K562 (cell line): ENCODE data around the gene ROR2. TPM values are rescaled to one million over a fixed set of nuclear protein-coding genes. Genes with fewer than 3 reads are reported as not detected.

Experiments
- BCLAF1 ChIP-seq, 2 experiments: fragments of 450-650 bp in 1 of 2; IDR thresholded peaks; 2 replicates each; pipeline ENCODE4 v1.6.1; 2011 to 2017; ENCODE audit warnings: low read depth in 2 of 2, antibody characterized with exemption in 1 of 2, borderline replicate concordance in 1 of 2, low read length in 1 of 2, mild to moderate bottlenecking in 1 of 2, mixed read lengths in 1 of 2; ENCODE audit not compliant: control insufficient read depth in 1 of 2
- CC2D1A ChIP-seq: fragments of 450-650 bp; IDR thresholded peaks from 2 replicates; pipeline ENCODE4 v1.6.1; 2017; ENCODE audit warnings: mild to moderate bottlenecking
- FUS ChIP-seq: fragments of 200-400 bp; formaldehyde crosslinking; optimal IDR thresholded peaks from 2 replicates; pipeline ENCODE3; 2017; ENCODE audit warnings: low read depth, low read length
- ID3 ChIP-seq, 2 experiments: fragments of 250-450 bp in 1 of 2; fragments of 450-650 bp in 1 of 2; sonication (Bioruptor Pico) in 1 of 2; IDR thresholded peaks; 2 replicates each; pipeline versions ENCODE4 v1.6.1 to v1.8.0; 2016 to 2021; ENCODE audit warnings: mild to moderate bottlenecking in 2 of 2, moderate library complexity in 2 of 2, missing compliant biosample characterization in 1 of 2, missing genetic modification characterization in 1 of 2
- LEF1 ChIP-seq: fragments of 450-650 bp; IDR thresholded peaks from 2 replicates; pipeline ENCODE4 v1.6.1; 2016; ENCODE audit warnings: mild to moderate bottlenecking
- NBN ChIP-seq: fragments of 450-650 bp; IDR thresholded peaks from 2 replicates; pipeline ENCODE4 v1.6.1; 2016; ENCODE audit warnings: low read depth, mild to moderate bottlenecking
- NFE2L1 ChIP-seq: fragments of 450-650 bp; IDR thresholded peaks from 2 replicates; pipeline ENCODE4 v1.6.1; 2016; ENCODE audit warnings: missing genetic modification characterization, low read depth, mild to moderate bottlenecking, missing compliant biosample characterization, moderate library complexity, borderline replicate concordance
- NR1H2 ChIP-seq: sonication (generic); formaldehyde crosslinking; IDR thresholded peaks from 2 replicates; pipeline ENCODE4 v1.4.0; 2020; ENCODE audit warnings: mild to moderate bottlenecking, missing genetic modification reagents
- RBM22 ChIP-seq: fragments of 200-400 bp; formaldehyde crosslinking; IDR thresholded peaks from 2 replicates; pipeline ENCODE4 v1.6.1; 2018; ENCODE audit warnings: low read length, low read depth; ENCODE audit not compliant: poor library complexity, severe bottlenecking
- polyA plus RNA-seq, 8 experiments: library from polyadenylated mRNA; depleted of rRNA in 4 of 8; stranded (reverse) in 5 of 8; unstranded in 3 of 8; fragments of >200 nt; fragmentation: Nextera tagmentation in 2 of 8; fragmentation: Illumina TruSeq in 1 of 8; extraction: Ambion mirVana in 2 of 8; extraction: Trizol in 1 of 8; gene quantifications; 2 replicates each; pipeline versions ENCODE4 v1.2.1 to v1.2.3, GENCODE V29; 2011 to 2014; ENCODE audit warnings: inconsistent platforms in 1 of 8, missing spikeins in 1 of 8
- total RNA-seq, 7 experiments: library from RNA; depleted of rRNA in 6 of 7; stranded (reverse); fragments of >200 nt in 6 of 7; fragmentation: Illumina TruSeq in 2 of 7; extraction: Trizol in 2 of 7; gene quantifications; 2 replicates each; pipeline versions ENCODE4 v1.2.1 to v1.2.3, GENCODE V29; 2011 to 2021; ENCODE audit warnings: low replicate concordance in 1 of 7

The ROR2 gene
- total and polyA plus RNA-seq, 9 of the 15 experiments (the other 6 are each of a cell fraction or from before 2014, with no cell fraction given): 5.6 to 33.8 (median 15.3) TPM

- TF ChIP-seq ID3 (CRISPR knock-in tag; IDR thresholded peaks at IDR 0.05) (no peak), ID3 (tag; IDR thresholded peaks at IDR 0.05) (no peak), NBN (no peak), FUS (no peak), NFE2L1 (no peak), BCLAF1 (IDR thresholded peaks at IDR 0.05; ENCODE audit: borderline replicate concordance in 1 of 2, control insufficient read depth in 1 of 2, low read depth in 2 of 2, low read length in 1 of 2) (no peak), LEF1 (no peak), RBM22 (no peak), NR1H2 (CRISPR knock-in tag) (no peak), CC2D1A (no peak)
Measured at GRCh38 chr9:91771864-91772263, 178.2 kb downstream of the ROR2 start (continued).
